ENCODE data around the gene ZNF326. TPM values are rescaled to one million over a fixed set of nuclear protein-coding genes. Genes with fewer than 3 reads are reported as not detected.

ZNF326 gene
- polyA plus RNA-seq, 1 of the 3 experiments (the other 2 are of a cell fraction): 16.4 TPM

DNA sequence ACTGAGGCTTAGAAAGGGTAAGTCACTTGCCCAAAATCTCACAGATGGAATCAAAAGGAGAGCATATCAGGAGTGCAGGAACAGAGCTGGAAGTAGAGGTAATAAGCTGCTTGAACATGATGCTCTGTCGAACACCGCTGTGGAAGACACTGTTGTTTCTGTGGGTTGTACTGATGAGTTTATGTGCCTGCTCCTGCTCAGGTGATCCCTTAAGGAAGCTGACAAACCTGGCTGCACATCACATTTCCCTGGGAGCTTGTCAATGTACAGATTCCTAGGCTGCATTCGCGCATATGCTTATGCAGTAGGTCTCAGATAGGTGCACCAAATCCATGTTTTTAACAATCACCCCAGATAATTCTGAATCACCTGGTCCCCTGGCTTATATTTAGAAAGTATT lies 79.7 kb downstream of the ZNF326 start:
- ChIA-PET CTCF (interaction anchor here (0.8 kb wide), 1 partner anchor 15 kb away, joined by 3 read pairs; no protein-coding TSS in a partner anchor), POLR2A (no interaction called here)
- H3K4me2 ChIP-seq: no peak overlapping the region
- no peak overlapping the region for H3K27ac ChIP-seq (ENCODE audit: low read depth in 2 of 2, low read length in 1 of 2)
- no peaks in the 10 kb centered on the region for H3K9me3 ChIP-seq
- H3K79me2 ChIP-seq (ENCODE audit: insufficient read depth): no peaks in the 10 kb centered on the region
- no peaks in the 10 kb centered on the region for H4K20me1 ChIP-seq (ENCODE audit: insufficient read depth)
- no peaks in the 10 kb centered on the region; the same call in 1 of the 2 replicates for H3K27me3 ChIP-seq (ENCODE audit: insufficient read depth)
- H2AFZ ChIP-seq (ENCODE audit: low read depth): no peak overlapping the region
- H3K4me1 ChIP-seq (ENCODE audit: control insufficient read depth in 1 of 2, insufficient read depth in 2 of 2, low read depth in 1 of 2, low read length in 1 of 2): peaks cover 0 to 9% of the 10 kb centered on the region in 2 experiments; a peak in 2 of 4 replicates
- DNase-seq: no peak
- 37% methylated on average over 4 of the region's 4 CpGs for WGBS (ENCODE audit: low lambda C conversion rate)
- no peak overlapping the region for H3K9ac ChIP-seq
- TF ChIP-seq FOXM1 (IDR thresholded peaks at IDR 0.05; ENCODE audit: low read depth) (no peak), FOXJ3 (CRISPR knock-in tag; IDR thresholded peaks at IDR 0.05) (no peak), JUND (IDR thresholded peaks at IDR 0.05) (no peak), GABPA (IDR thresholded peaks at IDR 0.05; ENCODE audit: low read depth) (no peak), NFIC (IDR thresholded peaks at IDR 0.05; ENCODE audit: borderline replicate concordance) (no peak), ELF1 (IDR thresholded peaks at IDR 0.05) (no peak), FOSL2 (IDR thresholded peaks at IDR 0.05; ENCODE audit: borderline replicate concordance, low read depth) (no peak), MEF2A (IDR thresholded peaks at IDR 0.05; ENCODE audit: borderline replicate concordance, low read depth) (no peak), CHD2 (IDR thresholded peaks at IDR 0.05; ENCODE audit: low read length, partially characterized antibody) (no peak), RXRA (IDR thresholded peaks at IDR 0.05; ENCODE audit: borderline replicate concordance, low read depth) (no peak), SIN3A (IDR thresholded peaks at IDR 0.05; ENCODE audit: borderline replicate concordance, low read depth, low read length) (no peak), SMC3 (IDR thresholded peaks at IDR 0.05; ENCODE audit: low read depth, low read length) (no peak), TCF12 (IDR thresholded peaks at IDR 0.05) (no peak)
- TF ChIP-seq, protein P1, sequence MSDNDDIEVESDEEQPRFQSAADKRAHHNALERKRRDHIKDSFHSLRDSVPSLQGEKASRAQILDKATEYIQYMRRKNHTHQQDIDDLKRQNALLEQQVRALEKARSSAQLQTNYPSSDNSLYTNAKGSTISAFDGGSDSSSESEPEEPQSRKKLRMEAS (IDR thresholded peaks at IDR 0.05; ENCODE audit: low read depth): no peak
- TF ChIP-seq, protein P2, sequence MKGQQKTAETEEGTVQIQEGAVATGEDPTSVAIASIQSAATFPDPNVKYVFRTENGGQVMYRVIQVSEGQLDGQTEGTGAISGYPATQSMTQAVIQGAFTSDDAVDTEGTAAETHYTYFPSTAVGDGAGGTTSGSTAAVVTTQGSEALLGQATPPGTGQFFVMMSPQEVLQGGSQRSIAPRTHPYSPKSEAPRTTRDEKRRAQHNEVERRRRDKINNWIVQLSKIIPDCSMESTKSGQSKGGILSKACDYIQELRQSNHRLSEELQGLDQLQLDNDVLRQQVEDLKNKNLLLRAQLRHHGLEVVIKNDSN (IDR thresholded peaks at IDR 0.05; ENCODE audit: borderline replicate concordance, low read depth): no peak
- TF ChIP-seq, protein P3, sequence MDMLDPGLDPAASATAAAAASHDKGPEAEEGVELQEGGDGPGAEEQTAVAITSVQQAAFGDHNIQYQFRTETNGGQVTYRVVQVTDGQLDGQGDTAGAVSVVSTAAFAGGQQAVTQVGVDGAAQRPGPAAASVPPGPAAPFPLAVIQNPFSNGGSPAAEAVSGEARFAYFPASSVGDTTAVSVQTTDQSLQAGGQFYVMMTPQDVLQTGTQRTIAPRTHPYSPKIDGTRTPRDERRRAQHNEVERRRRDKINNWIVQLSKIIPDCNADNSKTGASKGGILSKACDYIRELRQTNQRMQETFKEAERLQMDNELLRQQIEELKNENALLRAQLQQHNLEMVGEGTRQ (IDR thresholded peaks at IDR 0.05; ENCODE audit: borderline replicate concordance, low read depth, low read length): no peak
- TF ChIP-seq, protein P4, sequence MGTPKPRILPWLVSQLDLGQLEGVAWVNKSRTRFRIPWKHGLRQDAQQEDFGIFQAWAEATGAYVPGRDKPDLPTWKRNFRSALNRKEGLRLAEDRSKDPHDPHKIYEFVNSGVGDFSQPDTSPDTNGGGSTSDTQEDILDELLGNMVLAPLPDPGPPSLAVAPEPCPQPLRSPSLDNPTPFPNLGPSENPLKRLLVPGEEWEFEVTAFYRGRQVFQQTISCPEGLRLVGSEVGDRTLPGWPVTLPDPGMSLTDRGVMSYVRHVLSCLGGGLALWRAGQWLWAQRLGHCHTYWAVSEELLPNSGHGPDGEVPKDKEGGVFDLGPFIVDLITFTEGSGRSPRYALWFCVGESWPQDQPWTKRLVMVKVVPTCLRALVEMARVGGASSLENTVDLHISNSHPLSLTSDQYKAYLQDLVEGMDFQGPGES (IDR thresholded peaks at IDR 0.05; ENCODE audit: low read depth, low read length): no peak
- TF ChIP-seq, protein P5, sequence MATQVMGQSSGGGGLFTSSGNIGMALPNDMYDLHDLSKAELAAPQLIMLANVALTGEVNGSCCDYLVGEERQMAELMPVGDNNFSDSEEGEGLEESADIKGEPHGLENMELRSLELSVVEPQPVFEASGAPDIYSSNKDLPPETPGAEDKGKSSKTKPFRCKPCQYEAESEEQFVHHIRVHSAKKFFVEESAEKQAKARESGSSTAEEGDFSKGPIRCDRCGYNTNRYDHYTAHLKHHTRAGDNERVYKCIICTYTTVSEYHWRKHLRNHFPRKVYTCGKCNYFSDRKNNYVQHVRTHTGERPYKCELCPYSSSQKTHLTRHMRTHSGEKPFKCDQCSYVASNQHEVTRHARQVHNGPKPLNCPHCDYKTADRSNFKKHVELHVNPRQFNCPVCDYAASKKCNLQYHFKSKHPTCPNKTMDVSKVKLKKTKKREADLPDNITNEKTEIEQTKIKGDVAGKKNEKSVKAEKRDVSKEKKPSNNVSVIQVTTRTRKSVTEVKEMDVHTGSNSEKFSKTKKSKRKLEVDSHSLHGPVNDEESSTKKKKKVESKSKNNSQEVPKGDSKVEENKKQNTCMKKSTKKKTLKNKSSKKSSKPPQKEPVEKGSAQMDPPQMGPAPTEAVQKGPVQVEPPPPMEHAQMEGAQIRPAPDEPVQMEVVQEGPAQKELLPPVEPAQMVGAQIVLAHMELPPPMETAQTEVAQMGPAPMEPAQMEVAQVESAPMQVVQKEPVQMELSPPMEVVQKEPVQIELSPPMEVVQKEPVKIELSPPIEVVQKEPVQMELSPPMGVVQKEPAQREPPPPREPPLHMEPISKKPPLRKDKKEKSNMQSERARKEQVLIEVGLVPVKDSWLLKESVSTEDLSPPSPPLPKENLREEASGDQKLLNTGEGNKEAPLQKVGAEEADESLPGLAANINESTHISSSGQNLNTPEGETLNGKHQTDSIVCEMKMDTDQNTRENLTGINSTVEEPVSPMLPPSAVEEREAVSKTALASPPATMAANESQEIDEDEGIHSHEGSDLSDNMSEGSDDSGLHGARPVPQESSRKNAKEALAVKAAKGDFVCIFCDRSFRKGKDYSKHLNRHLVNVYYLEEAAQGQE (IDR thresholded peaks at IDR 0.05; ENCODE audit: low read depth, low read length): no peak
- TF ChIP-seq, protein P6, sequence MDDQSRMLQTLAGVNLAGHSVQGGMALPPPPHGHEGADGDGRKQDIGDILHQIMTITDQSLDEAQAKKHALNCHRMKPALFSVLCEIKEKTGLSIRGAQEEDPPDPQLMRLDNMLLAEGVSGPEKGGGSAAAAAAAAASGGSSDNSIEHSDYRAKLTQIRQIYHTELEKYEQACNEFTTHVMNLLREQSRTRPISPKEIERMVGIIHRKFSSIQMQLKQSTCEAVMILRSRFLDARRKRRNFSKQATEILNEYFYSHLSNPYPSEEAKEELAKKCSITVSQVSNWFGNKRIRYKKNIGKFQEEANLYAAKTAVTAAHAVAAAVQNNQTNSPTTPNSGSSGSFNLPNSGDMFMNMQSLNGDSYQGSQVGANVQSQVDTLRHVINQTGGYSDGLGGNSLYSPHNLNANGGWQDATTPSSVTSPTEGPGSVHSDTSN (IDR thresholded peaks at IDR 0.05): no peak
- H3K9me2 ChIP-seq: no peaks in the 10 kb centered on the region
- no peaks in the 10 kb centered on the region for H3F3A ChIP-seq (replicated peaks; ENCODE audit: insufficient read depth)
- H3K36me3 ChIP-seq (replicated peaks in 1 of 2; ENCODE audit: control insufficient read depth in 1 of 2, insufficient read depth in 2 of 2, low read length in 1 of 2): no peaks in the 10 kb centered on the region
- no peak overlapping the region for H3K4me3 ChIP-seq (ENCODE audit: low read depth in 2 of 2, low read length in 1 of 2)
